ENCODE results near the gene AKAP12.

DNA sequence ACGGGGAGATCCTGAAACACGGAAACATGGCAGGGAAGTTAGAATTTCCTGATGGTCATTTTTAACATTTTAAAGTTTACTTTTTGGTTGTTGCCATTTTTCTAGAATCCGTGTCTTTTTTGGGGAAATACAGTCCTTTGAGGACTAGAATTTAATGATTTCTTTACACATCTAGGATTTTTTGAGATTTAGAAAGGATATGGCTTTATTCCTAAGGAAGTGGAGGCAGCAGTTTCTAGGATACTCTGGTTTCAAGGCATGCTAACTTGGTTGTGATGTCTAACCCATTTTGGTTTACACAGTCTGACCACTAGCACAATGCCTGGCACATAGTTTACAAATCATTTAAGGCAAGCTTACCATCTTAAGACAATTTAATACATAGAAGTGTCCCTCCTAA is 152.7 kb downstream of the AKAP12 start:
- TF ChIP-seq, protein P1, sequence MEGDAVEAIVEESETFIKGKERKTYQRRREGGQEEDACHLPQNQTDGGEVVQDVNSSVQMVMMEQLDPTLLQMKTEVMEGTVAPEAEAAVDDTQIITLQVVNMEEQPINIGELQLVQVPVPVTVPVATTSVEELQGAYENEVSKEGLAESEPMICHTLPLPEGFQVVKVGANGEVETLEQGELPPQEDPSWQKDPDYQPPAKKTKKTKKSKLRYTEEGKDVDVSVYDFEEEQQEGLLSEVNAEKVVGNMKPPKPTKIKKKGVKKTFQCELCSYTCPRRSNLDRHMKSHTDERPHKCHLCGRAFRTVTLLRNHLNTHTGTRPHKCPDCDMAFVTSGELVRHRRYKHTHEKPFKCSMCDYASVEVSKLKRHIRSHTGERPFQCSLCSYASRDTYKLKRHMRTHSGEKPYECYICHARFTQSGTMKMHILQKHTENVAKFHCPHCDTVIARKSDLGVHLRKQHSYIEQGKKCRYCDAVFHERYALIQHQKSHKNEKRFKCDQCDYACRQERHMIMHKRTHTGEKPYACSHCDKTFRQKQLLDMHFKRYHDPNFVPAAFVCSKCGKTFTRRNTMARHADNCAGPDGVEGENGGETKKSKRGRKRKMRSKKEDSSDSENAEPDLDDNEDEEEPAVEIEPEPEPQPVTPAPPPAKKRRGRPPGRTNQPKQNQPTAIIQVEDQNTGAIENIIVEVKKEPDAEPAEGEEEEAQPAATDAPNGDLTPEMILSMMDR (IDR thresholded peaks at IDR 0.05): no peak
- TF ChIP-seq POLR2A (IDR thresholded peaks at IDR 0.05): no peak
